Body of pancreas (tissue), 4 donors: Measurements from ENCODE around the gene CTSE. TPM values are rescaled to one million over a fixed set of nuclear protein-coding genes. Genes with fewer than 3 reads are reported as not detected.

Experiments
- ATAC-seq: fragments of 150-250 bp; one replicate; pipeline ENCODE4 v1.9.1; 2016
- DNase-seq, 4 donors: peaks; one replicate each; pipeline ENCODE4 v3.0.0-alpha.2; 2019
- H3K27ac ChIP-seq, 4 donors: fragments of 200-600 bp; sonication (generic); 1 replicate in 3 of 4; 2 replicates in 1 of 4; pipeline versions ENCODE4 v1.5.1 to v1.6.1; 2016 to 2019; ENCODE audit warnings: mild to moderate bottlenecking in 1 of 4, mixed read lengths in 1 of 4, moderate library complexity in 1 of 4
- H3K27me3 ChIP-seq, 2 donors: fragments of 200-600 bp; sonication (generic); one replicate each; pipeline ENCODE4 v1.6.0; 2016; ENCODE audit warnings: mild to moderate bottlenecking in 1 of 2
- H3K36me3 ChIP-seq, 2 donors: fragments of 200-600 bp; sonication (generic); replicated peaks in 1 of 2; 2 replicates each; pipeline ENCODE4 v1.5.1; 2016; ENCODE audit warnings: low read depth in 2 of 2; ENCODE audit not compliant: insufficient read depth in 1 of 2
- H3K4me1 ChIP-seq: fragments of 200-600 bp; sonication (generic); one replicate; pipeline ENCODE4 v1.6.0; 2016
- H3K4me3 ChIP-seq, 2 donors: fragments of 200-600 bp; sonication (generic); 1 replicate in 1 of 2; 2 replicates in 1 of 2; pipeline ENCODE4 v1.5.1; 2016 to 2019
- H3K9me3 ChIP-seq, 3 donors: fragments of 200-600 bp; sonication (generic); 1 replicate in 2 of 3; 2 replicates in 1 of 3; pipeline ENCODE4 v1.5.1; 2016
- CTCF ChIP-seq, 7 experiments: fragments of 450-650 bp in 4 of 7; fragments of 200-600 bp in 3 of 7; sonication (generic) in 3 of 7; IDR thresholded peaks; one replicate each; pipeline ENCODE4 v1.5.1; 2016 to 2019; ENCODE audit warnings: antibody characterized with exemption in 7 of 7
- POLR2A ChIP-seq, 3 donors: fragments of 450-650 bp; IDR thresholded peaks; one replicate each; pipeline ENCODE4 v1.6.1; 2016; ENCODE audit warnings: antibody characterized with exemption in 3 of 3, mild to moderate bottlenecking in 2 of 3
- WGBS, 2 donors: methylation state at CpG; one replicate each; pipeline ENCODE4 v1.1.5; 2017; 5-methylcytosine and 5-hydroxymethylcytosine counted together
- intact Hi-C: fragments of 100-400 bp; cut with DNase I; formaldehyde crosslinking; loops from one replicate; pipeline ENCODE4 v1.15.1; 2023
- total RNA-seq, 2 donors: library from RNA; depleted of rRNA; stranded (reverse); fragments of >200 nt; gene quantifications; one replicate each; pipeline ENCODE4 v1.1.0, GENCODE V29; 2016

CTSE gene
- total RNA-seq, 2 donors from 2014 or later: 4.9 to 28.3 TPM

- Histone ChIP-seq H3K36me3 (no peaks in the 10 kb centered on the region), H3K4me1 (no peaks in the 10 kb centered on the region), H3K4me3 (no peak overlapping the region), H3K27ac (no peak overlapping the region), H3K9me3 (no peaks in the 10 kb centered on the region), H3K27me3 (no peaks in the 10 kb centered on the region)
- WGBS, 2 donors: 63 to 67% methylated on average over 1 of the region's 1 CpG
- intact Hi-C loops: no loop called here
- no peak for DNase-seq
- ATAC-seq: no peak
- TF ChIP-seq POLR2A (IDR thresholded peaks at IDR 0.05): no peak
- no peak for TF ChIP-seq CTCF (IDR thresholded peaks at IDR 0.05)
Observed at GRCh38 chr1:206015071-206015470, 8.6 kb downstream of the CTSE start.

GRCh38 chr1:206014601-206015000 lies 9.1 kb downstream of the CTSE start:
- intact Hi-C loops: no loop called here
- Histone ChIP-seq H3K4me1 (no peaks in the 10 kb centered on the region), H3K27me3 (no peaks in the 10 kb centered on the region), H3K36me3 (no peaks in the 10 kb centered on the region), H3K4me3 (no peak overlapping the region), H3K9me3 (no peaks in the 10 kb centered on the region), H3K27ac (no peak overlapping the region)
- TF ChIP-seq POLR2A (IDR thresholded peaks at IDR 0.05) (no peak), CTCF (IDR thresholded peaks at IDR 0.05) (no peak)
- no peak for ATAC-seq
- no peak for DNase-seq
- WGBS, 2 donors: 73 to 79% methylated on average over 5 of the region's 5 CpGs

- Histone ChIP-seq H3K36me3 (no peaks in the 10 kb centered on the region), H3K27ac (no peak overlapping the region), H3K4me1 (no peaks in the 10 kb centered on the region), H3K4me3 (no peak overlapping the region), H3K9me3 (no peaks in the 10 kb centered on the region), H3K27me3 (no peaks in the 10 kb centered on the region)
- TF ChIP-seq POLR2A (IDR thresholded peaks at IDR 0.05): no peak
- no peak for TF ChIP-seq CTCF (IDR thresholded peaks at IDR 0.05)
- ATAC-seq (no peak), DNase-seq (no peak)
- intact Hi-C loops: no loop called here
- WGBS, 2 donors: 76 to 84% methylated on average over 6 of the region's 6 CpGs
Observed at GRCh38 chr1:206013026-206013795, 10.5 kb downstream of the CTSE start.

- 59 to 70% methylated on average over 14 to 17 of the region's 17 CpGs for WGBS, 2 donors
- Histone ChIP-seq H3K27ac (peak overlapping the region in 1 of 4 donors; percentile 58), H3K9me3 (no peaks in the 10 kb centered on the region), H3K4me1 (no peaks in the 10 kb centered on the region), H3K4me3 (no peak overlapping the region), H3K36me3 (no peaks in the 10 kb centered on the region), H3K27me3 (no peaks in the 10 kb centered on the region)
- ATAC-seq: peak; percentile 60
- peak in 3 of 4 donors; percentile 43 to 84 (median 62) for DNase-seq
- peak in 1 of 3 donors; percentile 32 for TF ChIP-seq POLR2A (IDR thresholded peaks at IDR 0.05)
- TF ChIP-seq CTCF (IDR thresholded peaks at IDR 0.05): no peak
- intact Hi-C loops: no loop called here
Observed at GRCh38 chr1:206012086-206012859, 11.4 kb downstream of the CTSE start.
